WTC11 (cell line): Measurements from ENCODE around the gene PTX4.

Source experiments
- FOXP1 ChIP-seq: sonication (generic); formaldehyde crosslinking; IDR thresholded peaks from 2 replicates; pipeline ENCODE4 v1.8.0; 2022; ENCODE audit warnings: missing genetic modification reagents, mild to moderate bottlenecking, moderate library complexity, borderline replicate concordance
- IRF2 ChIP-seq: sonication (generic); formaldehyde crosslinking; IDR thresholded peaks from 2 replicates; pipeline ENCODE4 v1.8.0; 2022; ENCODE audit warnings: low read depth, missing genetic modification reagents, borderline replicate concordance
- PRDM15 ChIP-seq: sonication (generic); formaldehyde crosslinking; IDR thresholded peaks from 2 replicates; pipeline ENCODE4 v1.8.0; 2022; ENCODE audit warnings: missing genetic modification reagents
- RELA ChIP-seq: sonication (generic); formaldehyde crosslinking; IDR thresholded peaks from 2 replicates; pipeline ENCODE4 v1.8.1; 2022; ENCODE audit warnings: missing genetic modification reagents, mild to moderate bottlenecking, borderline replicate concordance
- TF ChIP-seq, protein P1 (sequence below): fragments of 200-600 bp; IDR thresholded peaks from 2 replicates; pipeline ENCODE4 v1.8.0; 2022; ENCODE audit warnings: antibody characterized with exemption
- TF ChIP-seq, protein P2 (sequence below): sonication (generic); formaldehyde crosslinking; IDR thresholded peaks from 2 replicates; pipeline ENCODE4 v1.8.1; 2023; ENCODE audit warnings: mild to moderate bottlenecking, missing genetic modification reagents
- TF ChIP-seq, protein P3 (sequence below): fragments of 250-450 bp; sonication (Bioruptor Pico); IDR thresholded peaks from 2 replicates; pipeline ENCODE4 v1.9.0; 2021; ENCODE audit warnings: mild to moderate bottlenecking

- TF ChIP-seq, protein P1, sequence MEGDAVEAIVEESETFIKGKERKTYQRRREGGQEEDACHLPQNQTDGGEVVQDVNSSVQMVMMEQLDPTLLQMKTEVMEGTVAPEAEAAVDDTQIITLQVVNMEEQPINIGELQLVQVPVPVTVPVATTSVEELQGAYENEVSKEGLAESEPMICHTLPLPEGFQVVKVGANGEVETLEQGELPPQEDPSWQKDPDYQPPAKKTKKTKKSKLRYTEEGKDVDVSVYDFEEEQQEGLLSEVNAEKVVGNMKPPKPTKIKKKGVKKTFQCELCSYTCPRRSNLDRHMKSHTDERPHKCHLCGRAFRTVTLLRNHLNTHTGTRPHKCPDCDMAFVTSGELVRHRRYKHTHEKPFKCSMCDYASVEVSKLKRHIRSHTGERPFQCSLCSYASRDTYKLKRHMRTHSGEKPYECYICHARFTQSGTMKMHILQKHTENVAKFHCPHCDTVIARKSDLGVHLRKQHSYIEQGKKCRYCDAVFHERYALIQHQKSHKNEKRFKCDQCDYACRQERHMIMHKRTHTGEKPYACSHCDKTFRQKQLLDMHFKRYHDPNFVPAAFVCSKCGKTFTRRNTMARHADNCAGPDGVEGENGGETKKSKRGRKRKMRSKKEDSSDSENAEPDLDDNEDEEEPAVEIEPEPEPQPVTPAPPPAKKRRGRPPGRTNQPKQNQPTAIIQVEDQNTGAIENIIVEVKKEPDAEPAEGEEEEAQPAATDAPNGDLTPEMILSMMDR = no peak
- TF ChIP-seq PRDM15 (CRISPR knock-in tag) (no peak), IRF2 (CRISPR knock-in tag) (no peak), FOXP1 (CRISPR knock-in tag) (no peak), RELA (CRISPR knock-in tag) (no peak)
- TF ChIP-seq, protein P2, sequence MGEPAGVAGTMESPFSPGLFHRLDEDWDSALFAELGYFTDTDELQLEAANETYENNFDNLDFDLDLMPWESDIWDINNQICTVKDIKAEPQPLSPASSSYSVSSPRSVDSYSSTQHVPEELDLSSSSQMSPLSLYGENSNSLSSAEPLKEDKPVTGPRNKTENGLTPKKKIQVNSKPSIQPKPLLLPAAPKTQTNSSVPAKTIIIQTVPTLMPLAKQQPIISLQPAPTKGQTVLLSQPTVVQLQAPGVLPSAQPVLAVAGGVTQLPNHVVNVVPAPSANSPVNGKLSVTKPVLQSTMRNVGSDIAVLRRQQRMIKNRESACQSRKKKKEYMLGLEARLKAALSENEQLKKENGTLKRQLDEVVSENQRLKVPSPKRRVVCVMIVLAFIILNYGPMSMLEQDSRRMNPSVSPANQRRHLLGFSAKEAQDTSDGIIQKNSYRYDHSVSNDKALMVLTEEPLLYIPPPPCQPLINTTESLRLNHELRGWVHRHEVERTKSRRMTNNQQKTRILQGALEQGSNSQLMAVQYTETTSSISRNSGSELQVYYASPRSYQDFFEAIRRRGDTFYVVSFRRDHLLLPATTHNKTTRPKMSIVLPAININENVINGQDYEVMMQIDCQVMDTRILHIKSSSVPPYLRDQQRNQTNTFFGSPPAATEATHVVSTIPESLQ (CRISPR knock-in tag) = no peak
- TF ChIP-seq, protein P3, sequence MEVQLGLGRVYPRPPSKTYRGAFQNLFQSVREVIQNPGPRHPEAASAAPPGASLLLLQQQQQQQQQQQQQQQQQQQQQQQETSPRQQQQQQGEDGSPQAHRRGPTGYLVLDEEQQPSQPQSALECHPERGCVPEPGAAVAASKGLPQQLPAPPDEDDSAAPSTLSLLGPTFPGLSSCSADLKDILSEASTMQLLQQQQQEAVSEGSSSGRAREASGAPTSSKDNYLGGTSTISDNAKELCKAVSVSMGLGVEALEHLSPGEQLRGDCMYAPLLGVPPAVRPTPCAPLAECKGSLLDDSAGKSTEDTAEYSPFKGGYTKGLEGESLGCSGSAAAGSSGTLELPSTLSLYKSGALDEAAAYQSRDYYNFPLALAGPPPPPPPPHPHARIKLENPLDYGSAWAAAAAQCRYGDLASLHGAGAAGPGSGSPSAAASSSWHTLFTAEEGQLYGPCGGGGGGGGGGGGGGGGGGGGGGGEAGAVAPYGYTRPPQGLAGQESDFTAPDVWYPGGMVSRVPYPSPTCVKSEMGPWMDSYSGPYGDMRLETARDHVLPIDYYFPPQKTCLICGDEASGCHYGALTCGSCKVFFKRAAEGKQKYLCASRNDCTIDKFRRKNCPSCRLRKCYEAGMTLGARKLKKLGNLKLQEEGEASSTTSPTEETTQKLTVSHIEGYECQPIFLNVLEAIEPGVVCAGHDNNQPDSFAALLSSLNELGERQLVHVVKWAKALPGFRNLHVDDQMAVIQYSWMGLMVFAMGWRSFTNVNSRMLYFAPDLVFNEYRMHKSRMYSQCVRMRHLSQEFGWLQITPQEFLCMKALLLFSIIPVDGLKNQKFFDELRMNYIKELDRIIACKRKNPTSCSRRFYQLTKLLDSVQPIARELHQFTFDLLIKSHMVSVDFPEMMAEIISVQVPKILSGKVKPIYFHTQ (CRISPR knock-in tag) = no peak
Observed at GRCh38 chr16:1501630-1502029, 12.9 kb upstream of the PTX4 start.
